HPDE6-E6E7 (cell line): Measurements from ENCODE around the gene ABCB1.
"Not testable (repeated sequence)": the region's sequence is repeated elsewhere in the genome, so short reads cannot be mapped to it uniquely, and the experiment has no call there.

ENCODE experiments used
- DNase-seq: peaks from one replicate; pipeline ENCODE4 v3.0.0; 2011; ENCODE audit warnings: missing footprints; ENCODE audit errors: extremely low spot score

Gene ABCB1

GRCh38 chr7:87473192-87473591, 127.5 kb downstream of the ABCB1 start:
- no peak for DNase-seq

DNA sequence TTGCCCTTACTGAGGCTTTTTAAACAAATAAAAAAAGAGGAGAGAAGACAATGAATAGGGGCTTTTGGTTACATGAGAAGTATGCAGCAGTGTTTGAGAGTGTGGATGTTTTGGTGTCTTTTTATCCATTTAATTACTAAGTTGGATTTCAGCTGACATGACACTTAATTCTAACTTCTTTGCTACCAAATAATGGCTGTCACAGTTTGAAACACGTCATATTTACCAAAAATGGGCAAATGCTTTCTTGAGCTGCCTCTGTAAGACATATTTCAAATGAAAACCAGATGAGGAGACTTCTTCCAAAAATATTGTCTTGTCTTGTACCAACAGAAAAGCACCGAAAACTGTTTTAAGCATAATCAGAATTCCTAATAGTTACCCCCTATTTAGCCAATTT, 129.2 kb downstream of the ABCB1 start:
- no peak for DNase-seq

DNA sequence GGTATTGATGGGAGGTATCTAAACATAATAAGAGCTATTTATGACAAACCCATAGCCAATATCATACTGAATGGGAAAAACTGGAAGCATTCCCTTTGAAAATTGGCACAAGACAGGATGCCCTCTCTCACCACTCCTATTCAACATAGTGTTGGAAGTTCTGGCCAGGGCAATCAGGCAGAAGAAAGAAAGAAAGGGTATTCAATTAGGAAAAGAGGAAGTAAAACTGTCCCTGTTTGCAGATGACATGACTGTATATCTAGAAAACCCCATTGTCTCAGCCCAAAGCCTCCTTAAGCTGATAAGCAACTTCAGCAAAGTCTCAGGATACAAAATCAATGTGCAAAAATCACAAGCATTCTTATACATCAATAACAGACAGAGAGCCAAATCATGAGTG, 131.5 kb downstream of the ABCB1 start:
- DNase-seq = not testable (repeated sequence)

DNA sequence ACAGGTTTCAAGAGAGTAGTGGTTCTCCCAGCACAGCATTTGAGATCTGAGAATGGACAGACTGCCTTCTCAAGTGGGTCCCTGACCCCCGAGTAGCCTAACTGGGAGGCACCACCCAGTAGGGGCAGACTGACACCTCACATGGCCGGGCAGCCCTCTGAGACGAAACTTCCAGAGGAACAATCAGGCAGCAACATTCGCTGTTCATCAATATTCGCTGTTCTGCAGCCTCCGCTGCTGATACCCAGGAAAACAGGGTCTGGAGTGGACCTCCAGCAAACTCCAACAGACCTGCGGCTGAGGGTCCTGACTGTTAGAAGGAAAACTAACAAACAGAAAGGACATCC, 135.2 kb downstream of the ABCB1 start:
- not testable (repeated sequence) for DNase-seq

GRCh38 chr7:87464830-87465533, 135.7 kb downstream of the ABCB1 start:
- DNase-seq = not testable (repeated sequence)

- no peak for DNase-seq
Measured at GRCh38 chr7:87463982-87464381, 136.7 kb downstream of the ABCB1 start.

GRCh38 chr7:87460444-87460843, 140.2 kb downstream of the ABCB1 start:
- DNase-seq = not testable (repeated sequence)

GRCh38 chr7:87459941-87460340, 140.7 kb downstream of the ABCB1 start:
- DNase-seq = no peak

- DNase-seq = no peak
Measured at GRCh38 chr7:87458148-87458547, 142.5 kb downstream of the ABCB1 start.

DNA sequence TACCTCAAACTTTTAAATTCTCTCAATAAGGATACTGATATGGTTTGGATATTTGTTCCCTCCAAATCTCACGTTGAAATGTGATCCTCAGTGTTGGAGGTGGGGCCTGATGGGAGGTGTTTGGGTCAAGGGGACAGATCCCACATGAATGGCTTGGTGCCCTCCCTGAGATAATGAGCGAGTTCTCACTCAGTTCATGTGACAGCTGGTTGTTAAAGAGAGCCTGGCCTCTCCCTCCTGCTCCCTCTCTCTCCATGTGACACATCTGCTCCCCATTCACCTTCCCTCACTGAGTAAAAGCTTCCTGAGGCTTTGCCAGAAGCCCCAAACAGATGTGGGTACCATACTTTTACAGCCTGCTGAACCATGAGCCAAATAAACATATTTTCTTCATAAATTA, 144.4 kb downstream of the ABCB1 start:
- DNase-seq = no peak
